Neural crest cell (in vitro differentiated cells): Measurements from ENCODE around the gene NECTIN2. TPM values are rescaled to one million over a fixed set of nuclear protein-coding genes. Genes with fewer than 3 reads are reported as not detected.
A peak's percentile ranks its signal among the peaks of the same experiment; 100 is the strongest.
"Not testable (repeated sequence)": the region's sequence is repeated elsewhere in the genome, so short reads cannot be mapped to it uniquely, and the experiment has no call there.

Experiments
- DNase-seq: peaks from one replicate; pipeline ENCODE4 v3.0.0; 2021; ENCODE audit warnings: low read depth, mixed read lengths, low spot score
- H3K27ac Mint-ChIP-seq: one replicate; pipeline ENCODE4 v1.8.0; 2021; ENCODE audit warnings: mild to moderate bottlenecking, mixed read lengths; ENCODE audit not compliant: unreplicated experiment
- H3K27me3 Mint-ChIP-seq: 2 replicates; pipeline ENCODE4 v1.8.0; 2021; ENCODE audit warnings: low read depth, mild to moderate bottlenecking, mixed read lengths
- H3K36me3 Mint-ChIP-seq: 2 replicates; pipeline ENCODE4 v1.8.0; 2021; ENCODE audit warnings: low read depth, mild to moderate bottlenecking, mixed read lengths
- H3K4me1 Mint-ChIP-seq: 2 replicates; pipeline ENCODE4 v1.8.0; 2021; ENCODE audit warnings: mixed read lengths
- H3K4me3 Mint-ChIP-seq: one replicate; pipeline ENCODE4 v1.8.0; 2021; ENCODE audit warnings: mild to moderate bottlenecking, mixed read lengths
- H3K9me3 Mint-ChIP-seq: 2 replicates; pipeline ENCODE4 v1.8.0; 2021; ENCODE audit warnings: mixed read lengths
- CTCF ChIP-seq: fragments of 200-600 bp; sonication (generic); conservative IDR thresholded peaks from 2 replicates; pipeline ENCODE4 v1.5.0; 2021; ENCODE audit warnings: antibody characterized with exemption, mild to moderate bottlenecking
- total RNA-seq: library from RNA; stranded (reverse); gene quantifications from 2 replicates; pipeline ENCODE4 v1.2.1, GENCODE V29; 2021

The NECTIN2 gene
- total RNA-seq, 1 donor from 2014 or later = 76.2 TPM

DNA sequence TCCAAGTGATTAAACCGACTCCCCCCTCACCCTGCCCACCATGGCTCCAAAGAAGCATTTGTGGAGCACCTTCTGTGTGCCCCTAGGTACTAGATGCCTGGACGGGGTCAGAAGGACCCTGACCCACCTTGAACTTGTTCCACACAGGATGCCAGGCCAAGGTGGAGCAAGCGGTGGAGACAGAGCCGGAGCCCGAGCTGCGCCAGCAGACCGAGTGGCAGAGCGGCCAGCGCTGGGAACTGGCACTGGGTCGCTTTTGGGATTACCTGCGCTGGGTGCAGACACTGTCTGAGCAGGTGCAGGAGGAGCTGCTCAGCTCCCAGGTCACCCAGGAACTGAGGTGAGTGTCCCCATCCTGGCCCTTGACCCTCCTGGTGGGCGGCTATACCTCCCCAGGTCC, 61.5 kb downstream of the NECTIN2 start:
- H3K27me3 Mint-ChIP-seq = peaks cover 38% of the 10 kb centered on the region
- peaks cover 35% of the 10 kb centered on the region for H3K4me1 Mint-ChIP-seq
- no peak for DNase-seq
- H3K36me3 Mint-ChIP-seq = peaks cover 3% of the 10 kb centered on the region
- no peak overlapping the region for H3K27ac Mint-ChIP-seq
- no peak overlapping the region for H3K4me3 Mint-ChIP-seq
- no peak for TF ChIP-seq CTCF
- H3K9me3 Mint-ChIP-seq = no peaks in the 10 kb centered on the region

DNA sequence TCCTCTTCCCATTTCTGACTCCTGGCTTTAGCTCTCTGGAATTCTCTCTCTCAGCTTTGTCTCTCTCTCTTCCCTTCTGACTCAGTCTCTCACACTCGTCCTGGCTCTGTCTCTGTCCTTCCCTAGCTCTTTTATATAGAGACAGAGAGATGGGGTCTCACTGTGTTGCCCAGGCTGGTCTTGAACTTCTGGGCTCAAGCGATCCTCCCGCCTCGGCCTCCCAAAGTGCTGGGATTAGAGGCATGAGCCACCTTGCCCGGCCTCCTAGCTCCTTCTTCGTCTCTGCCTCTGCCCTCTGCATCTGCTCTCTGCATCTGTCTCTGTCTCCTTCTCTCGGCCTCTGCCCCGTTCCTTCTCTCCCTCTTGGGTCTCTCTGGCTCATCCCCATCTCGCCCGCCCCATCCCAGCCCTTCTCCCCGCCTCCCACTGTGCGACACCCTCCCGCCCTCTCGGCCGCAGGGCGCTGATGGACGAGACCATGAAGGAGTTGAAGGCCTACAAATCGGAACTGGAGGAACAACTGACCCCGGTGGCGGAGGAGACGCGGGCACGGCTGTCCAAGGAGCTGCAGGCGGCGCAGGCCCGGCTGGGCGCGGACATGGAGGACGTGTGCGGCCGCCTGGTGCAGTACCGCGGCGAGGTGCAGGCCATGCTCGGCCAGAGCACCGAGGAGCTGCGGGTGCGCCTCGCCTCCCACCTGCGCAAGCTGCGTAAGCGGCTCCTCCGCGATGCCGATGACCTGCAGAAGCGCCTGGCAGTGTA, 62.2 kb downstream of the NECTIN2 start:
- H3K9me3 Mint-ChIP-seq = no peaks in the 10 kb centered on the region
- H3K36me3 Mint-ChIP-seq = peaks cover 3% of the 10 kb centered on the region
- DNase-seq = no peak
- no peak for TF ChIP-seq CTCF
- H3K4me3 Mint-ChIP-seq = peak overlapping the region; percentile 58
- H3K27ac Mint-ChIP-seq = no peak overlapping the region
- H3K27me3 Mint-ChIP-seq = peaks cover 38% of the 10 kb centered on the region
- H3K4me1 Mint-ChIP-seq = peaks cover 35% of the 10 kb centered on the region

- Mint-ChIP-seq H3K9me3 (no peaks in the 10 kb centered on the region), H3K27me3 (peaks cover 38% of the 10 kb centered on the region), H3K4me3 (no peak overlapping the region), H3K4me1 (peaks cover 34% of the 10 kb centered on the region), H3K36me3 (no peaks in the 10 kb centered on the region), H3K27ac (no peak overlapping the region)
- no peak for TF ChIP-seq CTCF
- no peak for DNase-seq
Observed at GRCh38 chr19:44908836-44909261, 62.8 kb downstream of the NECTIN2 start.

DNA sequence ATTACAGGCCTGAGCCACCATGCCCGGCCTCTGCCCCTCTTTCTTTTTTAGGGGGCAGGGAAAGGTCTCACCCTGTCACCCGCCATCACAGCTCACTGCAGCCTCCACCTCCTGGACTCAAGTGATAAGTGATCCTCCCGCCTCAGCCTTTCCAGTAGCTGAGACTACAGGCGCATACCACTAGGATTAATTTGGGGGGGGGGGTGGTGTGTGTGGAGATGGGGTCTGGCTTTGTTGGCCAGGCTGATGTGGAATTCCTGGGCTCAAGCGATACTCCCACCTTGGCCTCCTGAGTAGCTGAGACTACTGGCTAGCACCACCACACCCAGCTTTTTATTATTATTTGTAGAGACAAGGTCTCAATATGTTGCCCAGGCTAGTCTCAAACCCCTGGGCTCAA, 63.7 kb downstream of the NECTIN2 start:
- Mint-ChIP-seq H3K4me1 (peaks cover 37% of the 10 kb centered on the region), H3K27me3 (peaks cover 36% of the 10 kb centered on the region), H3K4me3 (peak overlapping the region; percentile 31), H3K36me3 (no peaks in the 10 kb centered on the region), H3K9me3 (no peaks in the 10 kb centered on the region), H3K27ac (no peak overlapping the region)
- no peak for DNase-seq
- TF ChIP-seq CTCF = no peak

DNA sequence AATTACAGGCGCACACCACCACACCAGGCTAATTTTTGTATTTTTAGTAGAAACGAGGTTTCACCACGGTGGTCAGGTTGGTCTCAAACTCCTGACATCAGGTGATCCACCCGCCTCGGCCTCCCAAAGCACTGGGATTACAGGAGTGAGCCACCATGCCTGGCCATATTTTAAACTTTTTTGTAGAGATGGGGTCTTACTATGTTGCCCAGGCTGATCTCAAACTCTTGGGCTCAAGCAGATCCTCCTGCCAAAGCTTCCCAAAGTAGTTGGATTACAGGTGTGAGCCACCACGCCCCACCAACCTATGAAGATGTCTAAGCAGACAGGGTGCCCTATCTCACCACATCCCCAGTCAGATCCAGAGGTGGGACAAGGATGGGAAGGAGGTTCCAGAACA, 65.8 kb downstream of the NECTIN2 start:
- not testable (repeated sequence) for DNase-seq, H3K4me3 Mint-ChIP-seq, H3K27ac Mint-ChIP-seq, H3K9me3 Mint-ChIP-seq, H3K36me3 Mint-ChIP-seq
- H3K27me3 Mint-ChIP-seq = peaks cover 16% of the 10 kb centered on the region
- peaks cover 27% of the 10 kb centered on the region for H3K4me1 Mint-ChIP-seq

DNA sequence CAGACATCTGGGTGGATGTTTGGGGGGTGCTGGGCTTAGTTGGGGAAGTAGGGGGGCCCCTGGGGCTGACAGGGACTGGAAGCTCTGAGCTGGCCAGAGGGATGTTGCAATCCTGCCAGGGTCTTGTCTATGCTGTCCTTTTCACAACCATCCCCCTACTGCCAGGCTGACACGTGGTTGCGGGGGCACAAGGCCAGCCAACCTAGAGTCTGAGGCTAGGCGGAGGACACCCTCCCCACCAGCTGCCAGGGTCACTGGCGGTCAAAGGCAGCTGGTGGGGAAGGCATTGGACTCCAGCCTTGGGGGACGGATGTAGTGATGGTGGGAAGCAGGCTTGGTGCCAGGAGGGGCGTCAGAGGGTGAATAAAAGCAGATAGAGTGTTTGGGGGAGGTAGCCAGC, 66.8 kb downstream of the NECTIN2 start:
- Mint-ChIP-seq H3K4me3 (peak overlapping the region; percentile 45), H3K27ac (no peak overlapping the region)

DNA sequence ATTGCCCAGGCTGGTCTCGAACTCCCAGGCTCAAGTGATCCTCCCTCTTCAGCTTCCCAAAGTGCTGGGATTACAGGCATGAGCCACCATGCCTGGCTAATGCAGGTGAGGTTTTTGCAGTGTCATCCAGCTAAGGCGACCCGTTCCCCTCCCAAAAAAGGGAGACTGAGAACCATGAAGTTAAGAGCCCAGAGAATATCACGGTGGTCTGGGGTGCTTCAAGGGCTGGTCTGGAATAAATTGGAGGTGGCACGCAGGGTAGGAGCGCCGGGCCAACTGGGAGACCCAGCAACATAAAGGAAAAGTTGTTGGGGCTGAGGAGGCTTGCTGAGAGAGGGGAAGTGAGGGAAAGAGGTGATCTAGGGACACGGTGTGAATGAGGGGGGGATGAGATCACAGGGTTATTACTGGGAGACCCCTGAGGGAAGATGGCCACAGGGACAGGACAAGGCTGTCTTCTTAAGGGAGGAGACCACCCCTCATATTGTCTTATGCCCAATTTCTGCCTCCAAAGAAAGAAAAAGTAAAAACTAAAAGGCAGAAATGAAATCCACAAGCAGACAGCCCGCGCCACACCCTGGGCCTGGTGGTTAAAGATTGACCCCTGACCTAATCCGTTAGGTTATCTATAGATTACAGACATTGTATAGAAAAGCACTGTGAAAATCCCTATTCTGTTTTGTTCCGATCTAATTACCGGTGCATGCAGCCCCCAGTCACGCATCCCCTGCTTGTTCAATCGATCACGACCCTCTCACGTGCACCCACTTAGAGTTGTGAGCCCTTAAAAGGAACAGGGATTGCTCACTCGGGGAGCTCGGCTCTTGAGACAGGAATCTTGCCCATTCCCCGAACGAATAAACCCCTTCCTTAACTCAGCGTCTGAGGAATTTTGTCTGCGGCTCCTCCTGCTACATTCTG, 67.7 kb downstream of the NECTIN2 start:
- Mint-ChIP-seq H3K4me1 (peaks cover 23% of the 10 kb centered on the region), H3K4me3 (peak overlapping the region; percentile 96), H3K27ac (peak overlapping the region; percentile 98)
- H3K27me3 Mint-ChIP-seq, DNase-seq, H3K9me3 Mint-ChIP-seq, H3K36me3 Mint-ChIP-seq: not testable (repeated sequence)

More for the DNA sequence above, 66.8 kb downstream of the NECTIN2 start:
- no peaks in the 10 kb centered on the region for H3K36me3 Mint-ChIP-seq
- H3K9me3 Mint-ChIP-seq = no peaks in the 10 kb centered on the region
- DNase-seq = no peak
- TF ChIP-seq CTCF = no peak
- peaks cover 10% of the 10 kb centered on the region for H3K27me3 Mint-ChIP-seq
- H3K4me1 Mint-ChIP-seq = peaks cover 26% of the 10 kb centered on the region

DNA sequence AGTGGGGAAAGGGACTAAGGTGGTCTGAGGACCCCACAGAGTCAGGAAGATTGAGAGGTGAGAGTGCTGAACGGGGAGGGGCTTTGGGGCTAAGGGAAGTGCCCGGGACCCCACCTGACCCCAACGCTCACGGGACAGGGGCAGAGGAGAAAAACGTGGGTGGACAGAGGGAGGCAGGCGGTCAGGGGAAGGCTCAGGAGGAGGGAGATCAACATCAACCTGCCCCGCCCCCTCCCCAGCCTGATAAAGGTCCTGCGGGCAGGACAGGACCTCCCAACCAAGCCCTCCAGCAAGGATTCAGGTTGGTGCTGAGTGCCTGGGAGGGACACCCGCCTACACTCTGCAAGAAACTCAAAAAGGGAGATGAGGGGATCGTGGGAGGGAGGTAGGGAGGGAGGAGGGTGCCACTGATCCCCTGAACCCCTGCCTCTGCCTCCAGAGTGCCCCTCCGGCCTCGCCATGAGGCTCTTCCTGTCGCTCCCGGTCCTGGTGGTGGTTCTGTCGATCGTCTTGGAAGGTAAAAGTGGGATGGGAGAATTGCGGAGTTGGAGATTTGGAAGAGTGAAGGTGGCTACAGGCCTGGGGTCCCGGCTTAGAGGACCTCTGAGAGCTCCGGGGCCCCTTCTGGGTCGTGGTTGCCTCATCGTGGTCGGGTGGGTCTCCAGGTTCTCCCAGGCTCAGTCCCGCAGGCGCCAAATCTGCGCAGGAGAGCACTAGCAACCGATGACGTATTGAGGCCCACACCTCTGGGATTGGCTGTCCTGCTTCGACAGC, 68.5 kb downstream of the NECTIN2 start, which contains the start of gene APOC1:
TSS of gene APOC1 (plus strand) at position 176 of the 774 bp plus-strand sequence. CDS start at position 460, 284 bp downstream.
- peak; percentile 82 for DNase-seq
- not testable (repeated sequence) for H3K36me3 Mint-ChIP-seq, H3K27me3 Mint-ChIP-seq, H3K9me3 Mint-ChIP-seq
- Mint-ChIP-seq H3K27ac (peak within 1 kb of the TSS; percentile 98), H3K4me1 (peaks cover 23% of the 10 kb centered on the region), H3K4me3 (peak within 1 kb of the TSS; percentile 96)
